Measurements from ENCODE around the gene ZNRF3.
"Not testable (repeated sequence)": the region's sequence is repeated elsewhere in the genome, so short reads cannot be mapped to it uniquely, and the experiment has no call there.

The ZNRF3 gene

GRCh38 chr22:28882878-28883656 lies at the start of gene ZNRF3:
Gene ZNRF3 (plus strand): TSS chr22:28883572. CDS start chr22:28883767, 195 bp downstream.
- H3K27ac ChIP-seq (ENCODE audit: low read depth, low read length): no peak within 1 kb of the TSS
- H3K27me3 ChIP-seq (ENCODE audit: control insufficient read depth in 1 of 2, insufficient read depth in 2 of 2, low read length in 2 of 2): no peaks in the 10 kb centered on the region
- H3K4me1 ChIP-seq (ENCODE audit: control insufficient read depth in 1 of 2, insufficient read depth in 2 of 2, low read length in 2 of 2): peaks cover 35 to 37% of the 10 kb centered on the region in 2 donors
- H3K36me3 ChIP-seq (ENCODE audit: control insufficient read depth in 1 of 2, insufficient read depth in 2 of 2, low read length in 2 of 2): no peaks in the 10 kb centered on the region
- H3K9ac ChIP-seq (ENCODE audit: low read depth in 1 of 2, low read length in 2 of 2): peak within 1 kb of the TSS; percentile 57 to 59
- no peaks in the 10 kb centered on the region for H3K9me3 ChIP-seq (ENCODE audit: control insufficient read depth in 1 of 2, low read length in 2 of 2)
- H3K4me3 ChIP-seq (ENCODE audit: low read depth in 1 of 2, low read length in 2 of 2): peak within 1 kb of the TSS; percentile 80 to 83

DNA sequence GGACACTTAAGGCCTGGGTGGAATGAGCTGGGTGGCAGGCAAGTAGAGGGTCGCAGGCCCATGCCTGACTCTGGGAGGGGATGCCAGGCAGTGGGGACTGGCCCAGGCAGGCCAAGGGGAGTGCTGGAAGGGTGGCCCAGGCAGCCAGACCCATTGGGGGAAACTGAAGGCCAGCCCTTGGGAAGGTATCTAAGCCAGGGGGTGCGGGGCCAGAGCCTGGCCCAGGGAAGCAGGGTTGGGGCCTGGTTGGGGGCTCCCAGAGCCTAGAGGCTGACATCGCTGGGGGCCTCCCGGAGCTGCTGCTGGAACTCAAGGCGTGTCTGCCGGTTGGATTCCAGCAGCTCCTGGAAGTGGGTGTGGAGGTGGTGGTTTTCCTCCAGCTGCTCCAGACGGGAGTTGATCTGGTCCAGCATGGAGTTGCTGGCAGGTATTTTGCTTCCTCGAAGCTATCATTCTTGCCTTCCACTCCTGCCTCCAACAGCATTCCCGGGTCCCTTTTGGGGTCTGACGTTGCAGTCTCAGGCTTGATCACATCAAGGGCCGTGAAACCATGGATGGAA lies 47.7 kb upstream of the ZNRF3 start:
- H3K36me3 ChIP-seq (ENCODE audit: control insufficient read depth in 1 of 2, insufficient read depth in 2 of 2, low read length in 2 of 2): no peaks in the 10 kb centered on the region
- no peak overlapping the region for H3K27ac ChIP-seq (ENCODE audit: low read depth, low read length)

DNA sequence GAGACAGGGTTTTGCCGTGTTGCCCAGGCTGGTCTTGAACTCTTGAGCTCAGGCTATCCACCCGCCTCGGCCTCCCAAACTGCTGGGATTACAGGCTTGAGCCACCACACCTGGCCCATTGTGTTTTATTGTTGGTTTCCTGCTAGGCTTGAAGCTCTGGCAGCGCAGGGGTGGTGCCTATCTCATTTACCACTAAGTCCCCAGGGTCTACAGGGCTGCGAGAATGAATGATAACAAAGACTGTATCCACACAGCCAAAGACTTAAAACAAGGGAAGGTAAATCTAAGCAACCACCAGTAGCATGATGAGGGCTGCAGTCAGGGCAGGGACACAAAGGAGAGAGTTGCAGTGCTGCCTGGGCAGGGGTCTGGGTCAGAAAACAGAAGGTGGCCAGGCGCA lies 45.7 kb upstream of the ZNRF3 start:
- no peaks in the 10 kb centered on the region for H3K27me3 ChIP-seq (ENCODE audit: control insufficient read depth in 1 of 2, insufficient read depth in 2 of 2, low read length in 2 of 2)
- H3K9me3 ChIP-seq (ENCODE audit: control insufficient read depth in 1 of 2, low read length in 2 of 2): no peaks in the 10 kb centered on the region
- H3K9ac ChIP-seq (ENCODE audit: low read depth in 1 of 2, low read length in 2 of 2): no peak overlapping the region
- no peak overlapping the region for H3K27ac ChIP-seq (ENCODE audit: low read depth, low read length)
- H3K36me3 ChIP-seq (ENCODE audit: control insufficient read depth in 1 of 2, insufficient read depth in 2 of 2, low read length in 2 of 2): no peaks in the 10 kb centered on the region
- H3K4me1 ChIP-seq (ENCODE audit: control insufficient read depth in 1 of 2, insufficient read depth in 2 of 2, low read length in 2 of 2): no peaks in the 10 kb centered on the region
- H3K4me3 ChIP-seq (ENCODE audit: low read depth in 1 of 2, low read length in 2 of 2): no peak overlapping the region

More for the DNA sequence above, 47.7 kb upstream of the ZNRF3 start:
- Histone ChIP-seq H3K4me1 (ENCODE audit: control insufficient read depth in 1 of 2, insufficient read depth in 2 of 2, low read length in 2 of 2) (no peaks in the 10 kb centered on the region), H3K27me3 (ENCODE audit: control insufficient read depth in 1 of 2, insufficient read depth in 2 of 2, low read length in 2 of 2) (no peaks in the 10 kb centered on the region), H3K4me3 (ENCODE audit: low read depth in 1 of 2, low read length in 2 of 2) (no peak overlapping the region), H3K9ac (ENCODE audit: low read depth in 1 of 2, low read length in 2 of 2) (no peak overlapping the region), H3K9me3 (ENCODE audit: control insufficient read depth in 1 of 2, low read length in 2 of 2) (no peaks in the 10 kb centered on the region)

GRCh38 chr22:28838971-28839370 lies 44.4 kb upstream of the ZNRF3 start:
- H3K9ac ChIP-seq (ENCODE audit: low read depth in 1 of 2, low read length in 2 of 2): no peak overlapping the region
- H3K36me3 ChIP-seq (ENCODE audit: control insufficient read depth in 1 of 2, insufficient read depth in 2 of 2, low read length in 2 of 2): no peaks in the 10 kb centered on the region
- H3K9me3 ChIP-seq (ENCODE audit: control insufficient read depth in 1 of 2, low read length in 2 of 2): no peaks in the 10 kb centered on the region
- no peaks in the 10 kb centered on the region for H3K4me1 ChIP-seq (ENCODE audit: control insufficient read depth in 1 of 2, insufficient read depth in 2 of 2, low read length in 2 of 2)
- H3K27ac ChIP-seq (ENCODE audit: low read depth, low read length): no peak overlapping the region
- H3K4me3 ChIP-seq (ENCODE audit: low read depth in 1 of 2, low read length in 2 of 2): no peak overlapping the region
- no peaks in the 10 kb centered on the region for H3K27me3 ChIP-seq (ENCODE audit: control insufficient read depth in 1 of 2, insufficient read depth in 2 of 2, low read length in 2 of 2)

DNA sequence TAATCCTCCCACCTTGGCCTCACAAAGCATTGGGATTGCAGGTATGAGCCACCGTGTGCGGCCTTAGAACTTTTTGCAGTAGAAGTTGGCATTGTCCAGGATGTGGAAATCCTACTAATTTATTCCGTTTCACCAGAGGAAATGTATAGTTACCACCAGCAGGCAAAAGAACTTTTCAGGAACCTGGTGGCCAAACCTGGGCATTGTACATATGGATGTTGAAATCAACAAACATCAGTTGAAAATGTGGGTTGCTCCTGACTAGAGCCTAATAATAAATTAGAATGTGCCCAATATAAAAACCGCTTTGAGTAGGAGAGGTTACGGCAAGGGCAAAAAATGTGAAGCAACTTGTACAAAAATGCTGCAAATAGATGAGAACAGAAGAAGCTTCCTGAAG lies 42.3 kb upstream of the ZNRF3 start:
- no peaks in the 10 kb centered on the region for H3K4me1 ChIP-seq (ENCODE audit: control insufficient read depth in 1 of 2, insufficient read depth in 2 of 2, low read length in 2 of 2)
- H3K27me3 ChIP-seq (ENCODE audit: control insufficient read depth in 1 of 2, insufficient read depth in 2 of 2, low read length in 2 of 2): no peaks in the 10 kb centered on the region
- no peak overlapping the region for H3K27ac ChIP-seq (ENCODE audit: low read depth, low read length)
- no peak overlapping the region for H3K4me3 ChIP-seq (ENCODE audit: low read depth in 1 of 2, low read length in 2 of 2)
- H3K9ac ChIP-seq (ENCODE audit: low read depth in 1 of 2, low read length in 2 of 2): no peak overlapping the region
- H3K36me3 ChIP-seq (ENCODE audit: control insufficient read depth in 1 of 2, insufficient read depth in 2 of 2, low read length in 2 of 2): no peaks in the 10 kb centered on the region
- no peaks in the 10 kb centered on the region for H3K9me3 ChIP-seq (ENCODE audit: control insufficient read depth in 1 of 2, low read length in 2 of 2)

- Histone ChIP-seq H3K9me3 (ENCODE audit: control insufficient read depth in 1 of 2, low read length in 2 of 2) (peaks cover 3 to 9% of the 10 kb centered on the region in 2 donors), H3K9ac (ENCODE audit: low read depth in 1 of 2, low read length in 2 of 2) (no peak overlapping the region), H3K36me3 (ENCODE audit: control insufficient read depth in 1 of 2, insufficient read depth in 2 of 2, low read length in 2 of 2) (no peaks in the 10 kb centered on the region), H3K4me3 (ENCODE audit: low read depth in 1 of 2, low read length in 2 of 2) (no peak overlapping the region), H3K27ac (ENCODE audit: low read depth, low read length) (no peak overlapping the region), H3K4me1 (ENCODE audit: control insufficient read depth in 1 of 2, insufficient read depth in 2 of 2, low read length in 2 of 2) (no peaks in the 10 kb centered on the region), H3K27me3 (ENCODE audit: control insufficient read depth in 1 of 2, insufficient read depth in 2 of 2, low read length in 2 of 2) (no peaks in the 10 kb centered on the region)
Observed at GRCh38 chr22:28843633-28844032, 39.7 kb upstream of the ZNRF3 start.

DNA sequence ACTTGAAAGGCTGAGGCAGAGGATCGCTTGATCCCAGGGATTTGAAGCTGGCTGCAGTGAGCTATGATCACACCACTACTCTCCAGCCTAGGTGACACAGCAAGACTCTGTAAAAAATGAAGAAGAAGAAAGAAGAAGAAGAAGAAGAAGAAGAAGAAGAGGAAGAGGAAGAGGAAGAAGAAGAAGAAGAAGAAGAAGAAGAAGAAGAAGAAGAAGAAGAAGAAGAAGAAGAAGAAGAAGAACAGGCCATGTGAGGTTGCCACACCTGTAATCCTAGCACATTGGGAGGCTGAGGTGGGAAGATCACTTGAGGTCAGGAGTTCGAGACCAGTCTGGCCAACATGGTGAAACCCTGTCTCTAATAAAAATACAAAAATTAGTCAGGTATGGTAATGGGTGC lies 39.1 kb upstream of the ZNRF3 start:
- not testable (repeated sequence) for H3K9ac ChIP-seq (ENCODE audit: low read depth in 1 of 2, low read length in 2 of 2); H3K4me3 ChIP-seq (ENCODE audit: low read depth in 1 of 2, low read length in 2 of 2); H3K27ac ChIP-seq (ENCODE audit: low read depth, low read length); H3K4me1 ChIP-seq (ENCODE audit: control insufficient read depth in 1 of 2, insufficient read depth in 2 of 2, low read length in 2 of 2); H3K36me3 ChIP-seq (ENCODE audit: control insufficient read depth in 1 of 2, insufficient read depth in 2 of 2, low read length in 2 of 2); H3K9me3 ChIP-seq (ENCODE audit: control insufficient read depth in 1 of 2, low read length in 2 of 2); H3K27me3 ChIP-seq (ENCODE audit: control insufficient read depth in 1 of 2, insufficient read depth in 2 of 2, low read length in 2 of 2)

DNA sequence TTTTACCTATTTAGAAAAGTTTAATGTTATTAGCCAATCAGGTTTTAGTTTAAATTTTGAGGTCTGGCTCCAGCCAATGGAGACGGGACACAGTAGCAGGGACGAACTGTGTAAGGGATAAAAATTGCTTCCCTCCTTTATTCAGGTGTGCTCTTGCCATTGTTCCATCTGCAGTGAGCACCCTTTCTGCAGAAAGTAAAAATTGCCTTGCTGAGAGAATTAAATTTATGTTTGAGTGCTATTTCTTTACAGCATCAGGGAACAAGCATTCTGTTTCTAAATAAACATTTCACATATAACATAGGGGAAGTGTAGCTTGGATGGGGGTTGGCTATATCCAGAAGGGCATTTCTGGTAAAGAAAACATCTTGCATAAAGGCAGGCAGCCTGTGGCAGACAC lies 36.4 kb upstream of the ZNRF3 start:
- H3K27ac ChIP-seq (ENCODE audit: low read depth, low read length): no peak overlapping the region
- no peak overlapping the region for H3K9ac ChIP-seq (ENCODE audit: low read depth in 1 of 2, low read length in 2 of 2)

DNA sequence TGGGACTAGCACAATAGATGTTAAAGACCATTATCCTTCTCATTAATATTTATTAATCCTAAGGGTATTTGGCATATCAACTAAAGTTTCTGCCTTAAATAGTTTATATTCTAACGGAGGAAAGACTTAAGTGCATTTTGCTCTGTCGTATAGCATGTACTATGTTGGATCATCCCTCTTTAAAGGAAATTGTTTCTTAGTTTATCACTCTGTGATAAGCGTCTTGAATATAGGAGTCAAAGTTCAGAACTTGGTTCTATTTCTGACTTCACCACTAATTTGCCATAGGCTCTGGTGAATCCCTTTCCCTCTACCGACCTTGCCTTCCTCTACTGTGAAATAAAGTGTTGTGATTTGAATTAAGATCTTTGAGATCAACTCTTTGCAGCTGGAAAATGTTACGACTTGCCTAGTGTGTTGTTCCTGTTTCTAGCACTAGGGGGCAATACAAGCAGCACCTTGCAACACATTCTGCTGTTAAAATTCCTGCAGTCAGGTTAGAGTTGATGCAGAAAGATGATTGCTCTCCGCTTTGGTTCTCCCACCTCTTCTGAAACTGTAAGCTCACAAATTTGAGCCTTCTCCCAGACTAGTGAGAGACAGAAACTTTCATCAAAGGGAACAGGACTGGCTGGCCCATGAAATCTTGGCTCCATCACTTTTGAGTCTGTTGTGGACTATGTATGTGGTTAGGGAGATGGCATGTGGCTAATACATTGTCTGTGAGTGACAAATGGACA lies 27.8 kb upstream of the ZNRF3 start:
- no peak overlapping the region for H3K4me3 ChIP-seq (ENCODE audit: low read depth in 1 of 2, low read length in 2 of 2)
- H3K27ac ChIP-seq (ENCODE audit: low read depth, low read length): no peak overlapping the region
- H3K36me3 ChIP-seq (ENCODE audit: control insufficient read depth in 1 of 2, insufficient read depth in 2 of 2, low read length in 2 of 2): no peaks in the 10 kb centered on the region
- no peaks in the 10 kb centered on the region for H3K27me3 ChIP-seq (ENCODE audit: control insufficient read depth in 1 of 2, insufficient read depth in 2 of 2, low read length in 2 of 2)
- H3K9me3 ChIP-seq (ENCODE audit: control insufficient read depth in 1 of 2, low read length in 2 of 2): no peaks in the 10 kb centered on the region
- peaks cover 10 to 11% of the 10 kb centered on the region in 2 donors for H3K4me1 ChIP-seq (ENCODE audit: control insufficient read depth in 1 of 2, insufficient read depth in 2 of 2, low read length in 2 of 2)
- H3K9ac ChIP-seq (ENCODE audit: low read depth in 1 of 2, low read length in 2 of 2): no peak overlapping the region

More for the DNA sequence above, 36.4 kb upstream of the ZNRF3 start:
- H3K27me3 ChIP-seq (ENCODE audit: control insufficient read depth in 1 of 2, insufficient read depth in 2 of 2, low read length in 2 of 2): no peaks in the 10 kb centered on the region
- H3K36me3 ChIP-seq (ENCODE audit: control insufficient read depth in 1 of 2, insufficient read depth in 2 of 2, low read length in 2 of 2): no peaks in the 10 kb centered on the region
- H3K4me1 ChIP-seq (ENCODE audit: control insufficient read depth in 1 of 2, insufficient read depth in 2 of 2, low read length in 2 of 2): no peaks in the 10 kb centered on the region
- H3K4me3 ChIP-seq (ENCODE audit: low read depth in 1 of 2, low read length in 2 of 2): no peak overlapping the region
- peaks cover 3 to 9% of the 10 kb centered on the region in 2 donors for H3K9me3 ChIP-seq (ENCODE audit: control insufficient read depth in 1 of 2, low read length in 2 of 2)

- Histone ChIP-seq H3K4me1 (ENCODE audit: control insufficient read depth in 1 of 2, insufficient read depth in 2 of 2, low read length in 2 of 2) (peaks cover 10 to 11% of the 10 kb centered on the region in 2 donors), H3K27ac (ENCODE audit: low read depth, low read length) (no peak overlapping the region), H3K27me3 (ENCODE audit: control insufficient read depth in 1 of 2, insufficient read depth in 2 of 2, low read length in 2 of 2) (no peaks in the 10 kb centered on the region), H3K4me3 (ENCODE audit: low read depth in 1 of 2, low read length in 2 of 2) (no peak overlapping the region), H3K9ac (ENCODE audit: low read depth in 1 of 2, low read length in 2 of 2) (no peak overlapping the region), H3K36me3 (ENCODE audit: control insufficient read depth in 1 of 2, insufficient read depth in 2 of 2, low read length in 2 of 2) (no peaks in the 10 kb centered on the region), H3K9me3 (ENCODE audit: control insufficient read depth in 1 of 2, low read length in 2 of 2) (no peaks in the 10 kb centered on the region)
Observed at GRCh38 chr22:28856095-28856455, 27.3 kb upstream of the ZNRF3 start.

Measured in duodenal mucosa (tissue), 2 donors.